Osteocyte (in vitro differentiated cells): ENCODE data around the gene PAX8. TPM values are rescaled to one million over a fixed set of nuclear protein-coding genes. Genes with fewer than 3 reads are reported as not detected.

ENCODE experiments used
- DNase-seq: peaks from one replicate; pipeline ENCODE4 v3.0.0; 2021; ENCODE audit warnings: mixed read lengths; ENCODE audit not compliant: unreplicated experiment; ENCODE audit errors: extremely low spot score
- H3K27ac Mint-ChIP-seq: one replicate; pipeline ENCODE4 v1.8.0; 2021; ENCODE audit warnings: mild to moderate bottlenecking, mixed read lengths; ENCODE audit not compliant: unreplicated experiment
- H3K27me3 Mint-ChIP-seq: one replicate; pipeline ENCODE4 v1.8.0; 2021; ENCODE audit warnings: mixed read lengths; ENCODE audit not compliant: unreplicated experiment
- H3K36me3 Mint-ChIP-seq: one replicate; pipeline ENCODE4 v1.8.0; 2021; ENCODE audit warnings: mixed read lengths; ENCODE audit not compliant: unreplicated experiment
- H3K4me1 Mint-ChIP-seq: one replicate; pipeline ENCODE4 v1.8.0; 2021; ENCODE audit warnings: mixed read lengths; ENCODE audit not compliant: unreplicated experiment
- H3K4me3 Mint-ChIP-seq: one replicate; pipeline ENCODE4 v1.8.0; 2021; ENCODE audit warnings: mild to moderate bottlenecking, moderate library complexity, mixed read lengths; ENCODE audit not compliant: unreplicated experiment
- H3K9me3 Mint-ChIP-seq: one replicate; pipeline ENCODE4 v1.8.0; 2021; ENCODE audit warnings: mixed read lengths; ENCODE audit not compliant: unreplicated experiment
- CTCF ChIP-seq: fragments of 200-600 bp; sonication (generic); IDR thresholded peaks from 2 replicates; pipeline ENCODE4 v1.5.0; 2021; ENCODE audit warnings: antibody characterized with exemption, mild to moderate bottlenecking, moderate library complexity
- total RNA-seq: library from RNA; stranded (reverse); gene quantifications from 2 replicates; pipeline ENCODE4 v1.2.1, GENCODE V29; 2021

Gene PAX8
- total RNA-seq, 1 donor from 2014 or later, result not detected

GRCh38 chr2:113183264-113183663 lies 95.5 kb downstream of the PAX8 start:
- TF ChIP-seq CTCF, result no peak
- H3K4me1 Mint-ChIP-seq, result peaks cover 14% of the 10 kb centered on the region
- H3K9me3 Mint-ChIP-seq, result no peaks in the 10 kb centered on the region
- no peaks in the 10 kb centered on the region for H3K27me3 Mint-ChIP-seq
- H3K36me3 Mint-ChIP-seq, result no peaks in the 10 kb centered on the region
- H3K27ac Mint-ChIP-seq, result no peak overlapping the region
- H3K4me3 Mint-ChIP-seq, result no peak overlapping the region
- no peak for DNase-seq

- Mint-ChIP-seq H3K4me3 (no peak overlapping the region), H3K4me1 (peaks cover 14% of the 10 kb centered on the region), H3K27ac (no peak overlapping the region), H3K9me3 (no peaks in the 10 kb centered on the region), H3K36me3 (no peaks in the 10 kb centered on the region), H3K27me3 (no peaks in the 10 kb centered on the region)
- TF ChIP-seq CTCF, result no peak
- no peak for DNase-seq
Observed at GRCh38 chr2:113182471-113183260, 96.1 kb downstream of the PAX8 start.

DNA sequence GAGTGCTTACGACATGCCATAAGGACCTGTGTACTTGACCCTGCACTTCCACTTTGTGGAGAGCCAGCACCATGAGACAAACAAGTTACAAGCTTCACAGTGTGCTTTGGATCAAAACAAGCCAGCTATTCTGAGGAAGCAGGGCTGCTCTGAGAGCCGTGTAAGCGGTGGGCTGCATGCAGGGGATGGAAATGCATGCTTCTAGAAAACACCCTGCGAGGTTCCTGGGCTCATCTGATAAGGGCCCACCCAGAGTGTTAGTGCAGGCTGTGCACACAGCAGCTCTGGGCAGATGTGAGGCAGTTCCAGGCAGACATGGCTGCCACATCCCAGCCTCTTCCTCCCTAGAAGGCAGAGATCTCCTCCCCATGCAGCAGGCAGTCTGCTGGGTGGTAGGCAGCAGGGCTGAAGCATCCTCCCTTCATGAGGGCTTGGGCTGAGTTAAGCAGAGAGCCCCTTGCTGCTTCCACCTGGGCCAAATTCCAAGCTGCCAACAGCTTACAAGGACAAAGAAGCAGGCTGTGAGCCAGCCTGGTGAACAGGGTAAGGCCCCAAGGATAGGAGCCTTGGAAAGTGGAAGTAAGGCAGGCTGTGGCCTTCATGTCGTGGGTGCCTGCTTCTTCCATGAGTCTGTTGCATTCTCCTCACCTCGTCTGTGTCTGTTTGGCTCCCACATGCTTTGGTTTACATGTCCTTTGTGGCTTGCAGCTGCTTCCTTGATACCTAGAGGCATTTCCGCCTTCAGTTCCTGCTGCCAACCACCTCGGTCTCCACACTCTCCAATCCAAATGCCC lies 97.3 kb downstream of the PAX8 start:
- H3K36me3 Mint-ChIP-seq, result no peaks in the 10 kb centered on the region
- peaks cover 14% of the 10 kb centered on the region for H3K4me1 Mint-ChIP-seq
- no peaks in the 10 kb centered on the region for H3K9me3 Mint-ChIP-seq
- TF ChIP-seq CTCF, result no peak
- no peaks in the 10 kb centered on the region for H3K27me3 Mint-ChIP-seq
- no peak for DNase-seq
- no peak overlapping the region for H3K4me3 Mint-ChIP-seq
- H3K27ac Mint-ChIP-seq, result no peak overlapping the region

DNA sequence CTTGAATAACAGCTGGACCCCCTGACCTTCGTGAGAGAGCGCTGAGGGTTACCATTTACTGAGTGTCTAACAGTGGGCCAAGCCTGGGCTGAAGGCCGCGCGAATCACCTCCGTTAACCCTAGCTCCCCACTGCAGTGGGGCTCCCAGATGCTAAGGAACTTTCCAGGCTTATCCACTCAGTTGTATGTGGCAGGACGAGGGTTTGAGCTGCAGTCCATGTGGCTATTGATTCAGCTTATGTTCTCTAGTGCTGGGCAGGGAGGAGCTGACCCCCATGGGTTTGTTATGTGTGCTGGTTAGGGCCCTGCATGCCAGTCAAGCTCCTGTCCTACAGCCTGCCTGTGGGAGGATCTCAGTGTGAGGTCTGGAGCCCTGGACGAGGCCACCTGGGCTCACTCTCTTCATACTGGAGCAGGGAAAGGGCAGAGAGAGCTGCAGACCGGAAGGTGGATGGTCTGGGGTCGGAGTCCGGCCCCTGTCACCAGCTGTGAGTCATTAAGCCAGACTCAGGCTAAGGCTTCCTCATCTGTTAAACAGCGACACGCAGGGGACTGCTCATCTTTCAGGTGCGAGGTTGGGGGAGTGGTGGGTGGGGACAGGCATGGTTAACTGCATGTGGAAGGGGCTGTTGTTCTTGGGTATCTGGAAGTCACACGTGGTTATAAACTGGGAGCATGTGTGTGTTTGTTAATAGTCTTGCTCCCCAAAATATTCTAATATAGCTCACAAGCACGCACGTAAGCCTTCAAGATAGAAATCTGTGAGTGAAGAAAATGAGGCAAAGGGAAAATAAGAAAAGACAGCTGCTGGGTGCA lies 98.4 kb downstream of the PAX8 start:
- Mint-ChIP-seq H3K27me3 (peaks cover under 1% of the 10 kb centered on the region), H3K4me1 (peaks cover 5% of the 10 kb centered on the region), H3K4me3 (no peak overlapping the region), H3K9me3 (no peaks in the 10 kb centered on the region), H3K27ac (no peak overlapping the region), H3K36me3 (no peaks in the 10 kb centered on the region)
- no peak for DNase-seq
- TF ChIP-seq CTCF, result no peak
